ENCODE results near the gene FBLIM1. TPM values are rescaled to one million over a fixed set of nuclear protein-coding genes. Genes with fewer than 3 reads are reported as not detected.
"Not testable (repeated sequence)": the region's sequence is repeated elsewhere in the genome, so short reads cannot be mapped to it uniquely, and the experiment has no call there.

The FBLIM1 gene
- total RNA-seq, 3 donors from 2014 or later = 154 to 268 (median 260) TPM

DNA sequence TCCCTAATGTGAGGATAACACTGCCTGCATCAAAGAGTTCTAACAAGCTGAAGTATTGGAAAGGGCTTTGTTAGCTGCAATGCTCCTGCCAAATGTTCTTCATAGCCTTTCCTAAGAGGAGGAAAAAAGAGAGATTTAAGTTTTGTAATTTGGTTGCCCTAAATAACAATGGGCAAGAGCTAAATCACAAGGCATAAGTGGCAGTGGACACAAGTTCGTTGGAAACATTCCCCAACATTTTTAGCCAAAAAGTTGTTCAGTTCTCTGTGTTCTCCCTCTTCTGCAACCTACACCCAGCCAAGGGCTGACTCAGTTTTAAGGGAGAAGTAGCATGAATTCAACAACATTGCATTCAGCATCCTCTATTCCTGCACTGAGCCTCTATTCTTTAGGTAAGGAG, 51.5 kb downstream of the FBLIM1 start:
- TF ChIP-seq, protein P1, sequence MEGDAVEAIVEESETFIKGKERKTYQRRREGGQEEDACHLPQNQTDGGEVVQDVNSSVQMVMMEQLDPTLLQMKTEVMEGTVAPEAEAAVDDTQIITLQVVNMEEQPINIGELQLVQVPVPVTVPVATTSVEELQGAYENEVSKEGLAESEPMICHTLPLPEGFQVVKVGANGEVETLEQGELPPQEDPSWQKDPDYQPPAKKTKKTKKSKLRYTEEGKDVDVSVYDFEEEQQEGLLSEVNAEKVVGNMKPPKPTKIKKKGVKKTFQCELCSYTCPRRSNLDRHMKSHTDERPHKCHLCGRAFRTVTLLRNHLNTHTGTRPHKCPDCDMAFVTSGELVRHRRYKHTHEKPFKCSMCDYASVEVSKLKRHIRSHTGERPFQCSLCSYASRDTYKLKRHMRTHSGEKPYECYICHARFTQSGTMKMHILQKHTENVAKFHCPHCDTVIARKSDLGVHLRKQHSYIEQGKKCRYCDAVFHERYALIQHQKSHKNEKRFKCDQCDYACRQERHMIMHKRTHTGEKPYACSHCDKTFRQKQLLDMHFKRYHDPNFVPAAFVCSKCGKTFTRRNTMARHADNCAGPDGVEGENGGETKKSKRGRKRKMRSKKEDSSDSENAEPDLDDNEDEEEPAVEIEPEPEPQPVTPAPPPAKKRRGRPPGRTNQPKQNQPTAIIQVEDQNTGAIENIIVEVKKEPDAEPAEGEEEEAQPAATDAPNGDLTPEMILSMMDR (IDR thresholded peaks at IDR 0.05) = no peak
- Histone ChIP-seq H3K9me3 (no peaks in the 10 kb centered on the region), H3K4me3 (no peak overlapping the region), H3K4me1 (ENCODE audit: low read depth) (peaks cover 6% of the 10 kb centered on the region), H3K36me3 (ENCODE audit: low read depth) (no peaks in the 10 kb centered on the region)
- DNase-seq (no peak), ATAC-seq (no peak)
- intact Hi-C loops (cut with DNase I, micrococcal nuclease) = no loop called here

DNA sequence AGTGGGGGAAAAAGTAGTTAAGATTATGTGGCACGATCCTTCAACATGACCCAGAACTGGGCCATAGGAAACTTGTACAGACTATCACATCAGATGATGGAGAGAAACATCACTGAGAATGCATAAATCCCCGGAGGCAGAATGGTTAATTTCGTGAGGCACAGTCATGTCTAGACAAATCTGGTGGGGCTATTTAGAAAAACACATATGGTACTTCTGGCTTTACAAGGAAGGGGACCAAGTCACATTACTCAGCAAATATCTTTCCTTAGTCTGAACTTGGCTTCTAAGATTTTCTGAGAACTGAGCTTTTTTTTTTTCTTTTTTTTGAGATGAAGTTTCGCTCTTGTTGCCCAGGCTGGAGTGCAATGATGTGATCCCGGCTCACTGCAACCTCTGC, 58.1 kb downstream of the FBLIM1 start:
- Histone ChIP-seq H3K4me1 (ENCODE audit: low read depth) (peaks cover 5% of the 10 kb centered on the region), H3K9me3 (no peaks in the 10 kb centered on the region), H3K36me3 (ENCODE audit: low read depth) (no peaks in the 10 kb centered on the region), H3K4me3 (no peak overlapping the region)
- intact Hi-C loops (cut with DNase I, micrococcal nuclease) = no loop called here
- TF ChIP-seq, protein P1 (IDR thresholded peaks at IDR 0.05) = no peak
- no peak for DNase-seq
- no peak for ATAC-seq

DNA sequence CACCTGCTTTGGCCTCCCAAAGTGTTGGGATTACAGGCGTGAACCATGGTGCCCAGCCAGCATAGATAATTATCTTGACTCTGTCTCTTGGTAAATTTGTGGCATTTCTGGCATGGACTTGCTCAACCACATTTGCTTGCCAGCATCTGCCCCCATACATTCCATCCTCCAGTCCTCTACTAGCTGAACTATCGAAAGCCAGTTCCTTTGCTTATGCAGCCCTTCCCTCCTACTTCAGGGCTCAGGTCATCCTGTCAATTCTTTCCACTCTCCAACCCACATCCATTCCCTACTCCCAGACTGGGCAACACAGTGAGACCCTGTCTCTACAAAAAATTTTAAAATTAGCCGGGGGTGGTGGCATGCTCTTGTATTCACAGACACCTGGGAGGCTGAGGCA, 61.9 kb downstream of the FBLIM1 start:
- intact Hi-C loops (cut with DNase I, micrococcal nuclease) = no loop called here
- Histone ChIP-seq H3K36me3 (ENCODE audit: low read depth) (no peaks in the 10 kb centered on the region), H3K9me3 (no peaks in the 10 kb centered on the region), H3K4me3 (no peak overlapping the region), H3K4me1 (ENCODE audit: low read depth) (no peaks in the 10 kb centered on the region)
- ATAC-seq (no peak), DNase-seq (no peak)
- TF ChIP-seq, protein P1 (IDR thresholded peaks at IDR 0.05) = no peak

DNA sequence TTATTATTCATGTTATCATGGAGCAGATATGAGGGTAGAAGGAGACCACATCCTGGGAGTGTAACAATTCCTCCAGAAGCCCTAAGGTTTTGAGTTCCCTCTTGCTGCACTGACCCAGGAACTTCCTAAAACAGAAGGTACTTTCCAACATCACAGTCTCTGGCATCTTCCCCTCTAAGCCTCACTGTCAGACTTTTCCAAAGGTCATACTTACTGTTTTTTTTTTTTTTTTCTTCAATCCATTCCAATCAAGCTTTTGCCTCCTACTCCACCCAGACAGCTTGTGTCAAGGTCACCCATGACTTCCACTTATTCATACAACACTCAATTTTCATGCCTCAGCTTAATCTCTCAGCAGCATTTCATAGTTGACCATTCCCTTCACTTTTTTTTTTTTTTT, 67.2 kb downstream of the FBLIM1 start:
- H3K4me1 ChIP-seq (ENCODE audit: low read depth) = no peaks in the 10 kb centered on the region
- no peak for DNase-seq
- TF ChIP-seq, protein P1 (IDR thresholded peaks at IDR 0.05) = no peak
- H3K9me3 ChIP-seq = no peaks in the 10 kb centered on the region
- no peak overlapping the region for H3K4me3 ChIP-seq
- no peaks in the 10 kb centered on the region for H3K36me3 ChIP-seq (ENCODE audit: low read depth)
- ATAC-seq = peak; percentile 13
- intact Hi-C loops (cut with DNase I, micrococcal nuclease) = no loop called here

DNA sequence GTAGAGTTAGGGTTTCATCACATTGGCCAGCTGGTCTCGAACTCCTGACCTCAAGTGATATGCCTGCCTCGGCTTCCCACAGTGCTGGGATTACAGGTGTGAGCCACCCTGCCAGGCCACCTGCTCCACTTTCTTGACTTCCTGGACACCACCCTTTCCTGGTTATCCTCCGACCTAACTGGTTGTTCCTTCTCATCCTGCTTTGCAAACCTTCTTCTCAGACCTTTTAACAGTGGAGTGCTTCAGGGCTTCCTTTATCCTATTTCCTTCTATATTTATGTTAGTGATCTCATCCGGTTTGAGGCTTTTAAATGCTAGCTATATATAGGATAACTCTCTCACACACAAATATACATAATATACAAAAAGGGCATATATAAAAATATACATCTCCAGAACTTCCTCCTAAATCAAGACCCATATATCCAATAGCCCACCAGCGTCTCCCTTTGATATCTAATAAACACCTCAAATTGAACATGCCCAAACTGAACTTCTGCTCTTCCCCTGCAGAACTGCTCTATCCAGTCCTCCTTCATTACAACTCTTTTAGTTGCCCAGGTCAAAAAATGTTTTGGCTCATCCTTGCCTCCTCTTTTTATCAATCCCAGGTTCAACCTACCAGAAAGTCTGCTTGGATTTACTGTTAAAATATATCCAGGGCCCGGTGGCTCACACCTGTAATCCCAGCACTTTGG, 68.4 kb downstream of the FBLIM1 start:
- ATAC-seq (peak; percentile 72), DNase-seq (no peak)
- Histone ChIP-seq H3K4me1 (ENCODE audit: low read depth) (no peaks in the 10 kb centered on the region), H3K36me3 (ENCODE audit: low read depth) (no peaks in the 10 kb centered on the region), H3K9me3 (no peaks in the 10 kb centered on the region), H3K4me3 (no peak overlapping the region)
- intact Hi-C loops (cut with DNase I, micrococcal nuclease) = no loop called here
- TF ChIP-seq, protein P1 (IDR thresholded peaks at IDR 0.05) = no peak

DNA sequence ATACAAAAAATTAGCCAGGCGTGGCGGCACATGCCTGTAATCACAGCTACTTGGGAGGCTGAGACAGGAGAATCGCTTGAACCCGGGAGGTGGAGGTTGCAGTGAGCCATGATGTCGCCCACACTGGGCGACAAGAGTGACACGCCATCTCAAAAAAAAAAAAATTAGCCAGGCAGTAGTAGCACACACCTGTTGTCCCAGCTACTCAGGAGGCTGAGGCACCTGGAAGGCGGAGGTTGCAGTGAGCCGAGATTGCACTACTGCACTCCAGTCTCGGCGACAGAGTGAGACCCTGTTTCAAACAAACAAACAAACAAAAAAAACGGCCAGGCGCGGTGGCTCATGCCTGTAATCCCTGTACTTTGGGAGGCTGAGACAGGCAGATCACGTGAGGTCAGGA, 69.0 kb downstream of the FBLIM1 start:
- H3K36me3 ChIP-seq (ENCODE audit: low read depth); H3K9me3 ChIP-seq; H3K4me1 ChIP-seq (ENCODE audit: low read depth); DNase-seq; H3K4me3 ChIP-seq; ATAC-seq; intact Hi-C loops (cut with DNase I, micrococcal nuclease): not testable (repeated sequence)

DNA sequence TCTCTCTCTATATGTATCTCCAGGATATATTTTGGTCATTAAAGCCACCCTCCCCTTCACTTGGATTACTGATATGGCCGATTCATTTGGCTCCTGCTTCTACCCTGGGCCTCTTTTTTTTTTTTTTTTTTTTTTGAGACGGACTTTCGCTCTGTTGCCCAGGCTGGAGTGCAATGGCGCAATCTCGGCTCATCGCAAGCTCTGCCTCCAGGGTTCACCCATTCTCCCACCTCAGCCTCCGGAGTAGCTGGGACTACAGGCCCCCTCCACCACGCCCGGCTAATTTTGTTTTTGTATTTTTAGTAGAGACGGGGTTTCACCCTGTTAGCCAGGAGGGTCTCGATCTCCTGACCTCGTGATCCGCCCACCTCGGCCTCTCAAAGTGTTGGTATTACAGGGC, 70.3 kb downstream of the FBLIM1 start:
- DNase-seq; H3K4me3 ChIP-seq; ATAC-seq; H3K4me1 ChIP-seq (ENCODE audit: low read depth); H3K36me3 ChIP-seq (ENCODE audit: low read depth); intact Hi-C loops (cut with DNase I, micrococcal nuclease); H3K9me3 ChIP-seq: not testable (repeated sequence)
